ENCODE data around the gene PGAM2. TPM values are rescaled to one million over a fixed set of nuclear protein-coding genes. Genes with fewer than 3 reads are reported as not detected.

Gene PGAM2
- total RNA-seq, 1 experiment from 2014 or later = 0.27 TPM

DNA sequence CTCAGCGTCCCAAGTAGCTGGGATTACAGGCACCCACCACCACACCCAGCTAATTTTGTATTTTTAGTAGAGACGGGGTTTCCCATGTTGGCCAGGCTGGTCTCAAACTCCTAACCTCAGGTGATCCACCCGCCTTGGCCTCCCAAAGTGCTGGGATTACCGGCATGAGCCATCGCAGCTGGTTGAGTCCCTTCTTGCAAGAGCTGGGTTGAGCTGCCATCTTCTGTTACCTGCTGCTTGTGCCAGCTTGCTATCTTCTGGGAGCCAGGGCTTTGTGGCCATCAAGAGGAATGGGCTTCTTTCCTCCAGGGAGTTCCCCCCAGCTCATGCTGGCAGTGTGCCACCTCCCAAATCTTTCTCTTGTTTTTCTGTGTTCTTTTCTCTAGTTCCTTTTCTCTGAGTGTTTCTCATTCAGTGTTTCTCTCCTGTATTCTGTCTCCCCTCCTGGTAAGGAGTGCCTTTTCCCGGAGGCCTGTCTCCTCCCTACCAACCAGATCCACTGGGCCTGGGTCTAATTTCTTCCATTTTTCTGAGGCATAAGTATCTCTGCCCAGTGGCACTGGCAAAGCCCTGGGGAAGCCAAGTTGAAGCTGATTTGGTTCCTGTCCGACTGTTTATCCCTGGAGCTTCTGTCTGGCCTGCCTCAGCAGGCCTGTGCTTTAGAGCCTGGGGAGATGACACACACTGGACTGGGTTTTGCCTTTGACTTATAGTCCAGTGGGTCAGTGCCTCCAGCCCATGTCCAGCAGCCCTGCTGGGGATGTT, 17.2 kb downstream of the PGAM2 start (continued):
- TF ChIP-seq, protein P1, sequence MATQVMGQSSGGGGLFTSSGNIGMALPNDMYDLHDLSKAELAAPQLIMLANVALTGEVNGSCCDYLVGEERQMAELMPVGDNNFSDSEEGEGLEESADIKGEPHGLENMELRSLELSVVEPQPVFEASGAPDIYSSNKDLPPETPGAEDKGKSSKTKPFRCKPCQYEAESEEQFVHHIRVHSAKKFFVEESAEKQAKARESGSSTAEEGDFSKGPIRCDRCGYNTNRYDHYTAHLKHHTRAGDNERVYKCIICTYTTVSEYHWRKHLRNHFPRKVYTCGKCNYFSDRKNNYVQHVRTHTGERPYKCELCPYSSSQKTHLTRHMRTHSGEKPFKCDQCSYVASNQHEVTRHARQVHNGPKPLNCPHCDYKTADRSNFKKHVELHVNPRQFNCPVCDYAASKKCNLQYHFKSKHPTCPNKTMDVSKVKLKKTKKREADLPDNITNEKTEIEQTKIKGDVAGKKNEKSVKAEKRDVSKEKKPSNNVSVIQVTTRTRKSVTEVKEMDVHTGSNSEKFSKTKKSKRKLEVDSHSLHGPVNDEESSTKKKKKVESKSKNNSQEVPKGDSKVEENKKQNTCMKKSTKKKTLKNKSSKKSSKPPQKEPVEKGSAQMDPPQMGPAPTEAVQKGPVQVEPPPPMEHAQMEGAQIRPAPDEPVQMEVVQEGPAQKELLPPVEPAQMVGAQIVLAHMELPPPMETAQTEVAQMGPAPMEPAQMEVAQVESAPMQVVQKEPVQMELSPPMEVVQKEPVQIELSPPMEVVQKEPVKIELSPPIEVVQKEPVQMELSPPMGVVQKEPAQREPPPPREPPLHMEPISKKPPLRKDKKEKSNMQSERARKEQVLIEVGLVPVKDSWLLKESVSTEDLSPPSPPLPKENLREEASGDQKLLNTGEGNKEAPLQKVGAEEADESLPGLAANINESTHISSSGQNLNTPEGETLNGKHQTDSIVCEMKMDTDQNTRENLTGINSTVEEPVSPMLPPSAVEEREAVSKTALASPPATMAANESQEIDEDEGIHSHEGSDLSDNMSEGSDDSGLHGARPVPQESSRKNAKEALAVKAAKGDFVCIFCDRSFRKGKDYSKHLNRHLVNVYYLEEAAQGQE (IDR thresholded peaks at IDR 0.05; ENCODE audit: low read depth) = no peak
- TF ChIP-seq CEBPB (IDR thresholded peaks at IDR 0.05; ENCODE audit: low read depth) = no peak
- TF ChIP-seq, protein P2, sequence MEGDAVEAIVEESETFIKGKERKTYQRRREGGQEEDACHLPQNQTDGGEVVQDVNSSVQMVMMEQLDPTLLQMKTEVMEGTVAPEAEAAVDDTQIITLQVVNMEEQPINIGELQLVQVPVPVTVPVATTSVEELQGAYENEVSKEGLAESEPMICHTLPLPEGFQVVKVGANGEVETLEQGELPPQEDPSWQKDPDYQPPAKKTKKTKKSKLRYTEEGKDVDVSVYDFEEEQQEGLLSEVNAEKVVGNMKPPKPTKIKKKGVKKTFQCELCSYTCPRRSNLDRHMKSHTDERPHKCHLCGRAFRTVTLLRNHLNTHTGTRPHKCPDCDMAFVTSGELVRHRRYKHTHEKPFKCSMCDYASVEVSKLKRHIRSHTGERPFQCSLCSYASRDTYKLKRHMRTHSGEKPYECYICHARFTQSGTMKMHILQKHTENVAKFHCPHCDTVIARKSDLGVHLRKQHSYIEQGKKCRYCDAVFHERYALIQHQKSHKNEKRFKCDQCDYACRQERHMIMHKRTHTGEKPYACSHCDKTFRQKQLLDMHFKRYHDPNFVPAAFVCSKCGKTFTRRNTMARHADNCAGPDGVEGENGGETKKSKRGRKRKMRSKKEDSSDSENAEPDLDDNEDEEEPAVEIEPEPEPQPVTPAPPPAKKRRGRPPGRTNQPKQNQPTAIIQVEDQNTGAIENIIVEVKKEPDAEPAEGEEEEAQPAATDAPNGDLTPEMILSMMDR (IDR thresholded peaks at IDR 0.05 in 2 of 3, conservative IDR thresholded peaks at IDR 0.05 in 1 of 3; ENCODE audit: borderline replicate concordance in 1 of 3, insufficient read depth in 1 of 3, low read depth in 2 of 3, low read length in 2 of 3) = no peak

DNA sequence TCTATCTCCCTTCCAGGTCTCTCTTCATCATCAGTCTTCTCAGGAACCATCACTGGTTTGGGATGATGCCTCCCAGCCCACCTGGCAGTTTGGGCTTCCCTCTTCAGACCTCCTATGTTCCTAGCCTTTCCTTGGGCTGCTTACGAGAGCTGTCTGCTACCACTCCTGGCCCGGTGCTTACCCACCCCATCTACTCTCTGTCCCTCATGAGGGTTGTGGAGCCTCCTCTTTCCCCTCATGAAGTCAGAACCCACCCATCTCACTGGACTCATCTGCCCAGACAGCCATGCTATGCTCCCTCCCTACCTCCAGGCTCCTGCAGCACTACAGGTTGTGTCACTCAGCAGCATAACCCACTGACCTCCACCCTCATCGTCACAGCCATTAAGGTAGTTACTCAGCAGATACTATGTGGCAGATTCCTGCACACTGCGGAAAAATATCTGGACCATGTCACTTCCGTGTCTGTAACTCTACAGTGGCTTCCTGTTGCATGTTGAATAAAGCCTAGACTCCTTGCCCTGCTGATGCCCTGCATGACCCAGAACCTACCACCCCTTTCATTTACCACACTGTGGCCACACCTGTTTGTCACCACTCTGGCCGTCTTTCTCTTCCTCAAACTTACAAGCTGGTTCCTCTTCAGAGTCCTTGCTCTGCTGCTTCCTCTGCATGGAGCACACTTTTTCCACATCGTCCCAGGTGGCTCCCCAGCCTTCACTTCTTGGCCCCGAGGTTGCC, 18.9 kb downstream of the PGAM2 start:
- H3K79me2 ChIP-seq (ENCODE audit: insufficient read depth, low read length) = peaks cover 54% of the 10 kb centered on the region
- H3K27me3 ChIP-seq (ENCODE audit: insufficient read depth, low read length) = no peaks in the 10 kb centered on the region
- no peak overlapping the region for H3K4me3 ChIP-seq (replicated peaks in 1 of 2; ENCODE audit: low read depth in 1 of 2, low read length in 2 of 2)
- intact Hi-C loops (cut with micrococcal nuclease) = no loop called here
- H3K4me2 ChIP-seq (ENCODE audit: low read length) = no peak overlapping the region
- no peak overlapping the region for H3K27ac ChIP-seq (ENCODE audit: low read depth, low read length)
- DNase-seq (ENCODE audit: low read depth, low spot score) = no peak
- no peak overlapping the region for H2AFZ ChIP-seq (ENCODE audit: low read depth, low read length, poor library complexity, severe bottlenecking)
- RAD21 ChIA-PET (ENCODE audit: low non-redundant PET in 1 of 2, low total read pairs in 2 of 2, uncharacterized antibody in 2 of 2, unreplicated experiment in 2 of 2) = no interaction called here
- POLR2A ChIA-PET = no interaction called here
- no peak for ATAC-seq
- BruUV-seq (replicated peaks) = no TSS peak
- CTCF ChIA-PET = no interaction called here
- peaks cover 4 to 18% of the 10 kb centered on the region in 2 experiments; a peak in 2 of 4 replicates for H3K4me1 ChIP-seq (ENCODE audit: control insufficient read depth in 1 of 2, insufficient read depth in 2 of 2, low read length in 2 of 2)
- H3K9ac ChIP-seq (ENCODE audit: low read length) = no peak overlapping the region
- TF ChIP-seq EZH2 (IDR thresholded peaks at IDR 0.05) = no peak
- peaks cover 5 to 18% of the 10 kb centered on the region in 2 experiments; a peak in 3 of 4 replicates for H3K36me3 ChIP-seq (ENCODE audit: control insufficient read depth in 1 of 2, insufficient read depth in 2 of 2, low read length in 2 of 2)
- no peaks in the 10 kb centered on the region for H3K9me3 ChIP-seq (ENCODE audit: control insufficient read depth in 1 of 2, insufficient read depth in 1 of 2, low read depth in 1 of 2, low read length in 2 of 2)
- H4K20me1 ChIP-seq (ENCODE audit: insufficient read depth) = no peaks in the 10 kb centered on the region
- H3K9me2 ChIP-seq (ENCODE audit: insufficient read depth) = no peaks in the 10 kb centered on the region

Data from HCT116 (cell line).